ENCODE data around the gene CT47A1.

- TF ChIP-seq EZH2phosphoT487 (IDR thresholded peaks at IDR 0.05; ENCODE audit: low read length) (no peak), CTCF (IDR thresholded peaks at IDR 0.05; ENCODE audit: low read length) (no peak), EZH2 (optimal IDR thresholded peaks at IDR 0.05; ENCODE audit: low read depth, low read length) (no peak)
Measured at GRCh38 chrX:121028419-121028818, 42.9 kb upstream of the CT47A1 start.
